Thyroid gland (tissue), 4 donors: Measurements from ENCODE around the gene SAMD4A.

Source experiments
- CTCF ChIP-seq, 6 experiments: fragments of 200-600 bp in 3 of 6; fragments of 450-650 bp in 3 of 6; sonication (generic) in 3 of 6; IDR thresholded peaks; one replicate each; pipeline ENCODE4 v1.5.1; 2016 to 2019; ENCODE audit warnings: antibody characterized with exemption in 6 of 6, mild to moderate bottlenecking in 2 of 6, inconsistent platforms in 1 of 6, moderate library complexity in 1 of 6
- POLR2A ChIP-seq, 2 donors: fragments of 450-650 bp; IDR thresholded peaks; one replicate each; pipeline ENCODE4 v1.6.1; 2017; ENCODE audit warnings: antibody characterized with exemption in 2 of 2, mild to moderate bottlenecking in 2 of 2, moderate library complexity in 1 of 2

GRCh38 chr14:54768501-54769129 lies 201.7 kb downstream of the SAMD4A start:
- no peak for TF ChIP-seq CTCF (IDR thresholded peaks at IDR 0.05)
- TF ChIP-seq POLR2A (IDR thresholded peaks at IDR 0.05) = no peak
